SK-N-SH treated with all-trans-retinoic acid at 6 μM for 48 hours (cell line): Measurements from ENCODE around the gene ATMIN.

Experiments
- ATAC-seq: fragments of 200-7000 bp; cut with Tn5 transposase; 3 replicates; pipeline ENCODE4 v1.9.1; 2020; ENCODE audit warnings: mild to moderate bottlenecking, moderate library complexity
- ARNTL ChIP-seq: fragments of 450-650 bp; formaldehyde crosslinking; IDR thresholded peaks from 2 replicates; pipeline ENCODE4 v1.5.0; 2020; ENCODE audit warnings: low read depth, mild to moderate bottlenecking, moderate library complexity, borderline replicate concordance
- BACH2 ChIP-seq: fragments of 250-450 bp; sonication (Bioruptor Pico); IDR thresholded peaks from 2 replicates; pipeline ENCODE4 v1.9.0; 2021; ENCODE audit warnings: mild to moderate bottlenecking, borderline replicate concordance
- CSRNP3 ChIP-seq: fragments of 250-450 bp; sonication (Bioruptor Pico); IDR thresholded peaks from 2 replicates; pipeline ENCODE4 v1.5.1; 2021; ENCODE audit warnings: mild to moderate bottlenecking, moderate library complexity
- ESRRG ChIP-seq: fragments of 250-450 bp; sonication (Bioruptor Pico); IDR thresholded peaks from 2 replicates; pipeline ENCODE4 v1.6.1; 2021; ENCODE audit warnings: mild to moderate bottlenecking
- GLIS3 ChIP-seq: fragments of 250-450 bp; sonication (Bioruptor Pico); IDR thresholded peaks from 2 replicates; pipeline ENCODE4 v1.5.0; 2020; ENCODE audit warnings: mild to moderate bottlenecking, moderate library complexity
- OSR1 ChIP-seq: fragments of 250-450 bp; sonication (Bioruptor Pico); IDR thresholded peaks from 2 replicates; pipeline ENCODE4 v1.8.0; 2022; ENCODE audit warnings: moderate library complexity, mild to moderate bottlenecking, inconsistent platforms
- PATZ1 ChIP-seq: fragments of 250-450 bp; sonication (Bioruptor Pico); IDR thresholded peaks from 2 replicates; pipeline ENCODE4 v1.8.0; 2020; ENCODE audit warnings: mild to moderate bottlenecking, moderate library complexity, borderline replicate concordance
- POU6F1 ChIP-seq: fragments of 250-450 bp; sonication (Bioruptor Pico); IDR thresholded peaks from 2 replicates; pipeline ENCODE4 v1.8.0; 2021; ENCODE audit warnings: low read depth, mild to moderate bottlenecking, moderate library complexity, borderline replicate concordance
- PPARA ChIP-seq: fragments of 250-450 bp; sonication (Bioruptor Pico); IDR thresholded peaks from 2 replicates; pipeline ENCODE4 v1.5.0; 2020; ENCODE audit warnings: mild to moderate bottlenecking, borderline replicate concordance
- RARB ChIP-seq: fragments of 250-450 bp; sonication (Bioruptor Pico); IDR thresholded peaks from 2 replicates; pipeline ENCODE4 v1.8.0; 2021; ENCODE audit warnings: mild to moderate bottlenecking, moderate library complexity
- SNAI2 ChIP-seq: fragments of 250-450 bp; sonication (Bioruptor Pico); IDR thresholded peaks from 2 replicates; pipeline ENCODE4 v1.5.0; 2020; ENCODE audit warnings: mild to moderate bottlenecking, moderate library complexity
- TCF4 ChIP-seq: fragments of 250-450 bp; sonication (Bioruptor Pico); IDR thresholded peaks from 2 replicates; pipeline ENCODE4 v1.8.0; 2021; ENCODE audit warnings: mild to moderate bottlenecking, moderate library complexity, borderline replicate concordance
- ZFP3 ChIP-seq: fragments of 250-450 bp; sonication (Bioruptor Pico); IDR thresholded peaks from 2 replicates; pipeline ENCODE4 v1.5.0; 2020; ENCODE audit warnings: mild to moderate bottlenecking, moderate library complexity
- ZFP30 ChIP-seq: fragments of 450-650 bp; formaldehyde crosslinking; IDR thresholded peaks from 2 replicates; pipeline ENCODE4 v1.5.0; 2022; ENCODE audit warnings: mild to moderate bottlenecking, moderate library complexity
- ZNF565 ChIP-seq: fragments of 450-650 bp; formaldehyde crosslinking; conservative IDR thresholded peaks from 2 replicates; pipeline ENCODE4 v1.5.0; 2020; ENCODE audit warnings: low read depth, mild to moderate bottlenecking, moderate library complexity
- ZNF70 ChIP-seq: fragments of 450-650 bp; formaldehyde crosslinking; IDR thresholded peaks from 2 replicates; pipeline ENCODE4 v1.5.0; 2020; ENCODE audit warnings: mild to moderate bottlenecking, moderate library complexity
- ZNF8 ChIP-seq: fragments of 450-650 bp; formaldehyde crosslinking; IDR thresholded peaks from 2 replicates; pipeline ENCODE4 v1.5.0; 2020; ENCODE audit warnings: mild to moderate bottlenecking, moderate library complexity
- TF ChIP-seq, protein P1 (sequence below): fragments of 250-450 bp; sonication (Bioruptor Pico); IDR thresholded peaks from 2 replicates; pipeline ENCODE4 v1.5.1; 2020; ENCODE audit warnings: low read depth, mild to moderate bottlenecking, moderate library complexity

Gene ATMIN

DNA sequence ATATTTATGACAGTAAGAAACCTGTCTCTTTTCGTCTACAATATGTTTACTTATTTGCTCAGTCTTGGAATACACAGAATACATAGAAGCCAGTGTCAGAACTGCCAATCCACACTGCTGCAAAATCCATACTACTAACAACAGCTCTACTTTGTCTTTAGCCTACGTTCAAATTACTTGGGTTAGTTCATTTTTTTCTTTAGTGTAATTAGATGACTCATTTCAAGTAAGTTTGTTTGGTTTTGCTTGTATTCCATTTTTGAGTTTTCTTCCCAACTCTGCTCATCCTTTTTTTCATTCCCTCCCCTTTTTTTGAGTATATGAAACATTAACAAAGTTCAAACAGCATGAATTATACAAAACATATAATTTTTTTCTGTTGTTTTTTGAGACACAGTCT is 45.8 kb upstream of the ATMIN start (continued):
- TF ChIP-seq ESRRG (no peak), CSRNP3 (CRISPR knock-in tag) (no peak), SNAI2 (CRISPR knock-in tag) (no peak)

DNA sequence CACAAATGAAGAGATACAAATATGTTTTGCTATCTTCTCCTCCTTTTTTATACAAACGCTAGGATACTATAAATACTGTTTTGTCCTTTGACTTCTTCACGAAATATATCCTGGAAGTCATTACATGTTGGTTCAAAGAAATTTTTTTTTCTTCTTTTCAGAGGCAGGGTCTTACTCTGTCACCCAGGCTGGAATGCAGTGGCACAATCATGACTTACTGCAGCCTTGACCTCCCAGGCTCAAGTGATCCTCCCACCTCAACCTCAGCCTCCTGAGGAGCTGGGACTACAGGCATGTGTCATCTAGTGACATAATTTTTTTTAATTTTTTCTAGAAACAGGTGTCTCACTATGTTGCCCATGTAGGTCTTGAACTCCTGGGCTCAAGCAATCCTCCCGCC is 45.1 kb upstream of the ATMIN start:
- ATAC-seq: no peak
- TF ChIP-seq, protein P1, sequence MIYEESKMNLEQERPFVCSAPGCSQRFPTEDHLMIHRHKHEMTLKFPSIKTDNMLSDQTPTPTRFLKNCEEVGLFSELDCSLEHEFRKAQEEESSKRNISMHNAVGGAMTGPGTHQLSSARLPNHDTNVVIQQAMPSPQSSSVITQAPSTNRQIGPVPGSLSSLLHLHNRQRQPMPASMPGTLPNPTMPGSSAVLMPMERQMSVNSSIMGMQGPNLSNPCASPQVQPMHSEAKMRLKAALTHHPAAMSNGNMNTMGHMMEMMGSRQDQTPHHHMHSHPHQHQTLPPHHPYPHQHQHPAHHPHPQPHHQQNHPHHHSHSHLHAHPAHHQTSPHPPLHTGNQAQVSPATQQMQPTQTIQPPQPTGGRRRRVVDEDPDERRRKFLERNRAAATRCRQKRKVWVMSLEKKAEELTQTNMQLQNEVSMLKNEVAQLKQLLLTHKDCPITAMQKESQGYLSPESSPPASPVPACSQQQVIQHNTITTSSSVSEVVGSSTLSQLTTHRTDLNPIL (CRISPR knock-in tag): no peak
- no peak for TF ChIP-seq PPARA (CRISPR knock-in tag)
- TF ChIP-seq TCF4 (CRISPR knock-in tag): no peak
- no peak for TF ChIP-seq POU6F1 (CRISPR knock-in tag)
- TF ChIP-seq ZNF565 (CRISPR knock-in tag): no peak
- no peak for TF ChIP-seq BACH2 (CRISPR knock-in tag)
- no peak for TF ChIP-seq ZNF8

DNA sequence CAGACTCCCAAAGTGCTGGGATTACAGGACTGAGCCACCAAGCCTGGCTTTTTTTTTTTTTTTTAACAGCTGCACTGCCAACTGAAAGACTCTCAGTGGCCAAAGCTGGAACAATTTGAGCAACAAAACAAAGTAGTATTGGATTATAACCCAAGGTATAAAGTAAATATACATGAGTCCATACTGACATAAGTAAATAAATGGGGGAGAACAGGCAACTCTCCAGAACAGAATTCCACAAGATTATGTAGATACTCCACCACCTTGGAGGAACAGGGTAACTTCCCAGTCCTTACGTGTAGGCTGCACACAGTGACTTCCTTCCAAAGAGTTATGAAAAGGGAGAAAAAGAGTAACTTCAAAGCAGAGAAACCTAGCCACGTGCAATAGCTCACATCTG is 44.7 kb upstream of the ATMIN start:
- ATAC-seq: no peak
- no peak for TF ChIP-seq ARNTL
- TF ChIP-seq SNAI2 (CRISPR knock-in tag): no peak

DNA sequence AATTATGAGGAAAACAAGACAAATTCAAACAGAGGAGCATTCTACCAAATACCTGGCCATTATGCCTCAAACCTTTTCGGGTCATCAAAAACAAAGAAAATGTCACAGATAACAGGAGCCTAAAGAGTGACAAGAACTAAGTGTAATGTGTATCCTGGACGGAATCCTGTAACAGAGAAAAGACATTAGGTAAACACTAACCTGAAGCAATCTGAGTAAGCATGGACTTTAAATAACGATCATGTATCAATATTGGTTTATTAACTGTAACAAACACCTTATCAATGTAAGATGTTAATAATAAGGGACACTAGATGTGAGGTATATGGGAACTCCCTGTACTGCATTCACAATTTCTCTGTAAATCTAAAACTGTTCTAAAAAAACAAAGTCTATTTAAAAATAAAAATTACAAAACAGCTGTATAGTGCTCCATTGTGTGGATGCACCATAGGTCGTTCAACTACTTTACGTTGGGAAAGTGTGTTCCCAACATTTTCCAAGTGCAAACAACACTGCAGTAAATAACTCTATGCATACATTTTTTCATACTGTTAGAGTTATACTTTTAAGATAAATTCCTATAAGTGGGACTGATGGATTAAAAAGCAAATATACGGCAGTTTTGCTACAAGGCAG is 43.7 kb upstream of the ATMIN start:
- TF ChIP-seq OSR1 (CRISPR knock-in tag): no peak
- no peak for TF ChIP-seq ESRRG
- TF ChIP-seq POU6F1 (CRISPR knock-in tag): no peak
- TF ChIP-seq ZFP30: no peak
- TF ChIP-seq PATZ1 (CRISPR knock-in tag): no peak
- no peak for TF ChIP-seq BACH2 (CRISPR knock-in tag)
- no peak for TF ChIP-seq GLIS3 (CRISPR knock-in tag)
- no peak for TF ChIP-seq ZFP3
- TF ChIP-seq, protein P1 (CRISPR knock-in tag): no peak
- no peak for TF ChIP-seq RARB (CRISPR knock-in tag)
- TF ChIP-seq ZNF565 (CRISPR knock-in tag): no peak
- no peak for TF ChIP-seq SNAI2 (CRISPR knock-in tag)
- no peak for TF ChIP-seq ZNF70 (CRISPR knock-in tag)
- ATAC-seq: no peak
